A549 (cell line): ENCODE data around the gene LRRC4B.
"Not testable (repeated sequence)": the region's sequence is repeated elsewhere in the genome, so short reads cannot be mapped to it uniquely, and the experiment has no call there.

ENCODE experiments used
- CHD2 ChIP-seq: fragments of 150-350 bp; IDR thresholded peaks from 2 replicates; pipeline ENCODE4 v1.6.1; 2014; ENCODE audit warnings: low read length; ENCODE audit not compliant: partially characterized antibody
- CHD4 ChIP-seq: fragments of 200-600 bp; sonication (generic); IDR thresholded peaks from 2 replicates; pipeline ENCODE4 v1.6.1; 2016; ENCODE audit warnings: antibody characterized with exemption, mild to moderate bottlenecking, borderline replicate concordance
- EP300 ChIP-seq, 2 experiments: fragments of >200 bp; sonication (Bioruptor Twin); formaldehyde crosslinking; IDR thresholded peaks; 2 replicates in 1 of 2; 3 replicates in 1 of 2; pipeline ENCODE4 v1.6.1; 2016 to 2017
- MYC ChIP-seq: IDR thresholded peaks from 2 replicates; pipeline ENCODE4 v1.6.1; 2012; ENCODE audit warnings: mild to moderate bottlenecking, inconsistent platforms, low read length, improper control_type of control experiment, borderline replicate concordance
- NR3C1 ChIP-seq: fragments of >200 bp; sonication (Bioruptor Twin); formaldehyde crosslinking; IDR thresholded peaks from 3 replicates; pipeline ENCODE4 v1.6.1; 2017
- POLR2A ChIP-seq: IDR thresholded peaks from 2 replicates; pipeline ENCODE4 v1.6.1; 2012; ENCODE audit warnings: mild to moderate bottlenecking, low read length
- TF ChIP-seq, protein P1 (sequence below): fragments of >200 bp; sonication (Bioruptor Twin); formaldehyde crosslinking; IDR thresholded peaks from 3 replicates; pipeline ENCODE4 v1.5.1; 2016
- TF ChIP-seq, protein P2 (sequence below): fragments of 150-350 bp; IDR thresholded peaks from 2 replicates; pipeline ENCODE4 v1.6.1; 2014; ENCODE audit warnings: low read depth, mild to moderate bottlenecking, low read length
- TF ChIP-seq, protein P3 (sequence below): fragments of 250-450 bp; sonication (Bioruptor Pico); IDR thresholded peaks from 2 replicates; pipeline ENCODE4 v1.5.0; 2021; ENCODE audit warnings: mild to moderate bottlenecking, moderate library complexity, borderline replicate concordance
- TF ChIP-seq, protein P4 (sequence below): IDR thresholded peaks from 2 replicates; pipeline ENCODE4 v1.6.1; 2012

DNA sequence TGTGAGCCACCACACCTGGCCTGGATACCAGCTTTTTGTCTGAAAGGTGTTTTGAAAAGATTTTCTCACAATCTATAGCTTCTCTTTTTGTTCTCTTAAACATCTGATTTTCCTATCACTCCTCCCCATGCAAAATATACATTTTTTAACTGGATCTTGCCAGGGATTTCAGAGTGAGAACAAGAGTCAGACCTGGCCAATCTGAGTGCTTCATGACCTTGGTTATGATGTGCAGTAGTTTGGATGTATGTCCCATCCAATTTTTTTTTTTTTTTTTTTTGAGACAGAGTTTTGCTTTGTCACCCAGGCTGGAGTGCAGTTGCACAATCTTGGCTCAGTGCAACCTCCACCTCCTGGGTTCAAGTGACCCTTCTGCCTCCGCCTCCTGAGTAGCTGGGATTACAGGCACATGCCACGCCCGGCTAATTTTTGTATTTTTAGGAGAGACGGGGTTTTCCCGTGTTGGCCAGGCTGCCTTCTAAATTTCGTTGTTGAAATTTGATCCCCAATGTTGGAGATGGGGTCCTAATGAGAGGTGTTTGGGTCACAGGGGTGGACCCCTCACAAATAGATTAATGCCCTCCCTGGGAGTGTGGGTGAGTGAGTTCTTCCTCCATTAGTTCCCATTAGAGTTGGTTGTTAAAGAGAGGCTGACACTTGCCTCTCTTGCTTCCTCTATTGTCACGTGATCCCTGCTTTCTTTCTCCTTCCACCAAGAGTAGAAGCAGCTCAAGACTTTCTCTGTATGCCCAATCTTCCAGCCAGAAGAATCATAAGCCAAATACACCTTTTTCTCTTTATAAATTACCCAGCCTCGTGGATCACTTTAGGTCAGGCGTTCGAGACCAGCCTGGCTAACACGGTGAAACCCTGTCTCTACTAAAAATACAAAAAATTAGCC is 44.5 kb upstream of the LRRC4B start:
- TF ChIP-seq MYC; NR3C1; POLR2A; CHD2; CHD4; EP300 (IDR thresholded peaks at IDR 0.05): not testable (repeated sequence)
- TF ChIP-seq, protein P1, sequence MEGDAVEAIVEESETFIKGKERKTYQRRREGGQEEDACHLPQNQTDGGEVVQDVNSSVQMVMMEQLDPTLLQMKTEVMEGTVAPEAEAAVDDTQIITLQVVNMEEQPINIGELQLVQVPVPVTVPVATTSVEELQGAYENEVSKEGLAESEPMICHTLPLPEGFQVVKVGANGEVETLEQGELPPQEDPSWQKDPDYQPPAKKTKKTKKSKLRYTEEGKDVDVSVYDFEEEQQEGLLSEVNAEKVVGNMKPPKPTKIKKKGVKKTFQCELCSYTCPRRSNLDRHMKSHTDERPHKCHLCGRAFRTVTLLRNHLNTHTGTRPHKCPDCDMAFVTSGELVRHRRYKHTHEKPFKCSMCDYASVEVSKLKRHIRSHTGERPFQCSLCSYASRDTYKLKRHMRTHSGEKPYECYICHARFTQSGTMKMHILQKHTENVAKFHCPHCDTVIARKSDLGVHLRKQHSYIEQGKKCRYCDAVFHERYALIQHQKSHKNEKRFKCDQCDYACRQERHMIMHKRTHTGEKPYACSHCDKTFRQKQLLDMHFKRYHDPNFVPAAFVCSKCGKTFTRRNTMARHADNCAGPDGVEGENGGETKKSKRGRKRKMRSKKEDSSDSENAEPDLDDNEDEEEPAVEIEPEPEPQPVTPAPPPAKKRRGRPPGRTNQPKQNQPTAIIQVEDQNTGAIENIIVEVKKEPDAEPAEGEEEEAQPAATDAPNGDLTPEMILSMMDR = not testable (repeated sequence)
- TF ChIP-seq, protein P2, sequence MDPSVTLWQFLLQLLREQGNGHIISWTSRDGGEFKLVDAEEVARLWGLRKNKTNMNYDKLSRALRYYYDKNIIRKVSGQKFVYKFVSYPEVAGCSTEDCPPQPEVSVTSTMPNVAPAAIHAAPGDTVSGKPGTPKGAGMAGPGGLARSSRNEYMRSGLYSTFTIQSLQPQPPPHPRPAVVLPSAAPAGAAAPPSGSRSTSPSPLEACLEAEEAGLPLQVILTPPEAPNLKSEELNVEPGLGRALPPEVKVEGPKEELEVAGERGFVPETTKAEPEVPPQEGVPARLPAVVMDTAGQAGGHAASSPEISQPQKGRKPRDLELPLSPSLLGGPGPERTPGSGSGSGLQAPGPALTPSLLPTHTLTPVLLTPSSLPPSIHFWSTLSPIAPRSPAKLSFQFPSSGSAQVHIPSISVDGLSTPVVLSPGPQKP = not testable (repeated sequence)
- TF ChIP-seq, protein P3, sequence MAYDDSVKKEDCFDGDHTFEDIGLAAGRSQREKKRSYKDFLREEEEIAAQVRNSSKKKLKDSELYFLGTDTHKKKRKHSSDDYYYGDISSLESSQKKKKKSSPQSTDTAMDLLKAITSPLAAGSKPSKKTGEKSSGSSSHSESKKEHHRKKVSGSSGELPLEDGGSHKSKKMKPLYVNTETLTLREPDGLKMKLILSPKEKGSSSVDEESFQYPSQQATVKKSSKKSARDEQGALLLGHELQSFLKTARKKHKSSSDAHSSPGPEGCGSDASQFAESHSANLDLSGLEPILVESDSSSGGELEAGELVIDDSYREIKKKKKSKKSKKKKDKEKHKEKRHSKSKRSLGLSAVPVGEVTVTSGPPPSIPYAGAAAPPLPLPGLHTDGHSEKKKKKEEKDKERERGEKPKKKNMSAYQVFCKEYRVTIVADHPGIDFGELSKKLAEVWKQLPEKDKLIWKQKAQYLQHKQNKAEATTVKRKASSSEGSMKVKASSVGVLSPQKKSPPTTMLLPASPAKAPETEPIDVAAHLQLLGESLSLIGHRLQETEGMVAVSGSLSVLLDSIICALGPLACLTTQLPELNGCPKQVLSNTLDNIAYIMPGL (CRISPR knock-in tag) = not testable (repeated sequence)
- TF ChIP-seq, protein P4, sequence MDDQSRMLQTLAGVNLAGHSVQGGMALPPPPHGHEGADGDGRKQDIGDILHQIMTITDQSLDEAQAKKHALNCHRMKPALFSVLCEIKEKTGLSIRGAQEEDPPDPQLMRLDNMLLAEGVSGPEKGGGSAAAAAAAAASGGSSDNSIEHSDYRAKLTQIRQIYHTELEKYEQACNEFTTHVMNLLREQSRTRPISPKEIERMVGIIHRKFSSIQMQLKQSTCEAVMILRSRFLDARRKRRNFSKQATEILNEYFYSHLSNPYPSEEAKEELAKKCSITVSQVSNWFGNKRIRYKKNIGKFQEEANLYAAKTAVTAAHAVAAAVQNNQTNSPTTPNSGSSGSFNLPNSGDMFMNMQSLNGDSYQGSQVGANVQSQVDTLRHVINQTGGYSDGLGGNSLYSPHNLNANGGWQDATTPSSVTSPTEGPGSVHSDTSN = not testable (repeated sequence)
